AG10803 (cell line): Measurements from ENCODE around the gene NDUFAF5.

Experiments
- DNase-seq: peaks from one replicate; pipeline ENCODE4 v3.0.0; 2010; ENCODE audit warnings: low read depth
- H3K4me3 ChIP-seq: 2 replicates; pipeline ENCODE4 v1.5.1; 2011; ENCODE audit warnings: mild to moderate bottlenecking, low read length, control low read depth
- CTCF ChIP-seq: conservative IDR thresholded peaks from 2 replicates; pipeline ENCODE4 v1.5.1; 2011; ENCODE audit warnings: mild to moderate bottlenecking, low read length, control low read depth, inconsistent platforms

Gene NDUFAF5

DNA sequence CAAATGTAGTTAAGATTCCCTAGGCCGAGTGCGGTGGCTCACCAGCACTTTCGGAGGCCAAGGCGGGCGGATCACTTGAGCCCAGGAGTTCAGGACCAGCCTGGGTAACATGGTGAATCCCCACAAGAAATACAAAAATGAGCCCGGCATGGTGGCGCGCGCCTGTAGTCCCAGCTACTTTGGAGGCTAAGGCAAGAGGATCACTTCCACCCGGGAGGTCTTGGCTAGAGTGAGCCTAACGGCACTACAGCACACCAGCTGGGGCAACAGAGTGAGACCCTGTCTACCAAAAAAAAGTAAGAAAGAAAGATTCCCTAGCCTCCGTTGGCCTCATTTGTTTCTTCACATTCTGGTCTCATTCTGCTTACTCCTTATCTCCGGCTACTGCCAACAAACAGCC is 1.3 kb upstream of the NDUFAF5 start:
- peak overlapping the region; percentile 93 for H3K4me3 ChIP-seq
- no peak for TF ChIP-seq CTCF
- DNase-seq = no peak

DNA sequence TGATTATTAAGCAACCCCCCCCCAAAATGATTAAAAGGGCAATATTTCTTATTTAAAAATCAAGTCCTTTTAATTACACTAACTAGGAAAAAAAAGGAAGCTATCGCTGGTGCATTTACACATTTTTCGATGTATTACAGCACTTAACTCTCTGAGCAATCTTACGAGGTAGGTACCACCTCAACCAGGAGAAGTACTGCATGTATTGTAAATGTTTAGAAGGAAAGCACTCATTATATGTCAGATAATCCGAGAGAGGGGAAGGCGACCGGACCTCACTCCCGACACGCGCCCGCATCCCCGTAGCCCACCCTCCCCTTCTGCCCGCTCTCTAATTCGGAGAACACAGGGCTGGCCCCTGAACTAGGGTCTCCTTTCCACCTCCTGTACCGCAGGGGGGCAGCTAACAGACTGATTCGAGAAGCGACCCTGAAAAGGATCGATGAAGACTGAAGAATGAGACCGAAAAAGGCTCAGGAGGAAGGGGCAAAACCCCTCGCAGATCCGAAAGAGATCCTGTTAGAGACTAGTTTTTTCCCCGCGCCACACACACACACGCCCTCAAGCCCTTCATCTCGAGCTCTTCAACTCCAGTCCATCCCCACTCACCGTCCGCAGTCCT is 446 bp upstream of the NDUFAF5 start:
- no peak for TF ChIP-seq CTCF
- DNase-seq = no peak
- peak overlapping the region; percentile 93 for H3K4me3 ChIP-seq

DNA sequence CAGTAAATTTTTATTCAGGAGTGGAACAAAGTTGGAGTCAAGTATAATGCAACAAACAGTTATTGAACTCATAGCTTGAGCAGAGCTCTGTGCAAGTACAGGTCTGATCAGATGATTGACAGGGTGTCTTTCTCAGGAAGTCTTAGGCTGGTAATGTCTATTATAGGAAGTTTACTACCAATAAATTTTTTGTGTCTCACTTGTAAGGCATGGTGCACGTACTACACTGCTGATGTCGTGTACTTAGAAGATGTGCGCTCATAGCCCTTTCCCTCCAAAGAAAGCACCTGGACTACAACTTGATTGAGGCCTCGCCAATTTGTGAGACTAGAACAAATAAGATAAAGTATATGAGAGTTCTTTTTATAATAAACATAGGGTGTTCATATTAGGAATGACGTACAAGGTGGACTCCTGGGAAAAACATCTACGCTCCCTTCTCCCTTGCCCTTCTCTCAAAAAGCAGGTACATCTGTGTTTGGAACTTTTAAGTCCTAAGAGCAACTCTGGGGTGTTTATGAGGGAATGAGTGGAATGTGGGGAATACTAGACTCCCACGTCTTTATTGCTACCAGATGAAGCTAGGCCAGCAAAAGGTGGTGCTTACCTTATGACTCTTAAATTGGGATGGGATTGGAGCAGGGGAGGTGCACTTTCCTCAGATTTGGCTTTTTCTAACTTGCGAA is 1.5 kb downstream of the NDUFAF5 start:
- TF ChIP-seq CTCF = no peak
- DNase-seq = no peak
- peak overlapping the region; percentile 93 for H3K4me3 ChIP-seq

- no peak overlapping the region for H3K4me3 ChIP-seq
- DNase-seq = peak; percentile 62
- TF ChIP-seq CTCF = peak; percentile 71
Observed at GRCh38 chr20:13788167-13788834, 3.5 kb downstream of the NDUFAF5 start.

DNA sequence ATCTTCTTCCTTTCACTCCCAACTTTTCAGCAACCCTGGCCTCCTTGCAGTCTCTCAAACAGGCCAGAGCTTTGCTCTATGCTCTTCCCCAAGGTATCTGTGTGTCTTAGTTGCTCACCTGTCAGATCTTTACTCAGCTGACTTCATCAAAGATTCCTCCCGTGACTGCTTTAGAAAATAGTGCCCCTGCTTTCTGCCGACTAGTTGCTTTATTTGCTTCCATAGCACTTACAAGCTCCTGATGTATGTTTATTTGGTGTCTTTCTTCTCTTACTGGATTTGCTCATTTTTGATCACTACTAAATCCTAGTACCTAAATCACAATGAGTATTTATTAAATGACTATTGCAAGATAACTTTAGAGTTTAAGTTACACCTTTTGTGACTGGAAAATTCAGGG is 5.9 kb downstream of the NDUFAF5 start:
- TF ChIP-seq CTCF = no peak
- DNase-seq = no peak
- no peak overlapping the region for H3K4me3 ChIP-seq

DNA sequence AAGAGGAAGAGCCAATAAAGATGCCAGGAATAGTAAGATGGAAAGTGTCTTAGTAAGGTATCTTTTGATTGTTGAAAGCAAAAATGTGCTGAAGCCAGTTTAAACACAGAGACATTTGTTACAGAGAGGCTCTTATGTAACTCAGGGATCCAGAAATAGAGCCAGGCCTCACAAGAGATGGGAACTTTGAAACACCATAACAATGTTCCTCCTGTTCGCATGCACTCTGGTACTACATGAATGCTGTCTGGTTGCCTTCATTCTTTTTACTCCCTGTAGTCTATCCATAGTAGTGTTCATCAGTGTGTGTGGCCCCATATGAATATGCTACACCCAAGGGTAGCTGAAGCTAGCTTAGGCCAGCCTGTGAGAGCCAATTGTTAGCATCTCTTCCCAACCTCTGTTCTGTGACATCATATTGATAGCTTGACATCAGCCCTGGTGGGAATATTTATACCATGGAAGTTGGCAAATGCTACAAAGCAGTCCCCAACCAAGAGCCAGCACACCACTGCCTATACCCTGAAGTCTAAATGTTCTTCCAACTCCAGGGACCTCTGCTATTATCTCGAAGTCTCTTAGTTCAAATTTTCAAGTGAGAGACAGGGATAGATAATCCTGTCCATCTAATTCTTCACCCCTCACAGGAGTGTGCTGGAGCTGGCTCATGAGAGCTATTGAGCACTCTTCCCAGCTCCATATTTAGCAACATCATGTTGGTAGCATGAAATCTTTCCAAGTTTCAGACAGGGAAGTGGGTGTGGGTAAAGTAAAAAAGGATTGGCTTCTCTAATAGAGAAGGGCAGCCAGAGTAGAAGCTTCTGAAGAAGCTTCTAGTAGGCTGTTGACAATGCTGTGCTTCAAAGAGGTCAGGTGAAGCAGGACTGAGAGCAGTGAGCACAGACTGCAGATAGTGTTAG is 7.0 kb downstream of the NDUFAF5 start:
- no peak for TF ChIP-seq CTCF
- no peak for DNase-seq
- no peak overlapping the region for H3K4me3 ChIP-seq
